Mesenchymal stem cell (in vitro differentiated cells and primary cell): ENCODE data around the gene DPYSL4.

Experiments
- DNase-seq: peaks from one replicate; pipeline ENCODE4 v3.0.0-alpha.2; 2013
- H2AFZ ChIP-seq: one replicate; pipeline ENCODE4 v1.6.1; 2013; ENCODE audit warnings: low read depth, mild to moderate bottlenecking, control low read depth, inconsistent platforms, low read length, moderate library complexity
- H2AK5ac ChIP-seq: 2 replicates; pipeline ENCODE4 v1.6.1; 2013; ENCODE audit warnings: low read length, moderate library complexity, mild to moderate bottlenecking, inconsistent platforms; ENCODE audit not compliant: severe bottlenecking
- H2BK120ac ChIP-seq: one replicate; pipeline ENCODE4 v1.6.1; 2013; ENCODE audit warnings: low read depth, mild to moderate bottlenecking, inconsistent platforms, low read length, moderate library complexity
- H2BK12ac ChIP-seq, 2 experiments: one replicate each; pipeline ENCODE4 v1.6.1; 2013; ENCODE audit warnings: inconsistent platforms in 2 of 2, low read length in 2 of 2, mild to moderate bottlenecking in 2 of 2, moderate library complexity in 2 of 2, control low read depth in 1 of 2
- H2BK15ac ChIP-seq: one replicate; pipeline ENCODE4 v1.6.1; 2013; ENCODE audit warnings: mild to moderate bottlenecking, low read depth, inconsistent platforms; ENCODE audit not compliant: poor library complexity, severe bottlenecking
- H2BK5ac ChIP-seq: 2 replicates; pipeline ENCODE4 v1.6.1; 2013; ENCODE audit warnings: low read depth, mild to moderate bottlenecking, low read length, control low read depth, inconsistent platforms; ENCODE audit not compliant: poor library complexity, severe bottlenecking
- H3K14ac ChIP-seq, 2 experiments: one replicate each; pipeline ENCODE4 v1.6.1; 2013; ENCODE audit warnings: inconsistent platforms in 2 of 2, low read length in 2 of 2, control low read depth in 1 of 2, mild to moderate bottlenecking in 1 of 2, moderate library complexity in 1 of 2
- H3K18ac ChIP-seq, 2 experiments: one replicate each; pipeline ENCODE4 v1.6.1; 2013; ENCODE audit warnings: inconsistent platforms in 2 of 2, low read length in 2 of 2, control low read depth in 1 of 2, low read depth in 1 of 2, mild to moderate bottlenecking in 1 of 2
- H3K23ac ChIP-seq, 2 experiments: one replicate each; pipeline ENCODE4 v1.6.1; 2013; ENCODE audit warnings: inconsistent platforms in 2 of 2, low read length in 2 of 2, mild to moderate bottlenecking in 2 of 2, moderate library complexity in 2 of 2, control low read depth in 1 of 2
- H3K27ac ChIP-seq: 2 replicates; pipeline ENCODE4 v1.5.1; 2013; ENCODE audit warnings: mild to moderate bottlenecking, moderate library complexity, low read length, control low read depth, inconsistent platforms; ENCODE audit not compliant: poor library complexity, severe bottlenecking
- H3K27me3 ChIP-seq, 2 experiments: 2 replicates each; pipeline versions ENCODE4 v1.6.1 to v1.7.0; 2013; ENCODE audit warnings: low read length in 2 of 2, mild to moderate bottlenecking in 2 of 2, moderate library complexity in 2 of 2, control low read depth in 1 of 2, inconsistent platforms in 1 of 2; ENCODE audit not compliant: control insufficient read depth in 1 of 2, insufficient read depth in 1 of 2
- H3K36me3 ChIP-seq, 2 experiments: 2 replicates each; pipeline versions ENCODE4 v1.6.1 to v1.7.0; 2013; ENCODE audit warnings: low read length in 2 of 2, control low read depth in 1 of 2, inconsistent platforms in 1 of 2, low read depth in 1 of 2, mild to moderate bottlenecking in 1 of 2; ENCODE audit not compliant: insufficient read depth in 2 of 2, control insufficient read depth in 1 of 2
- H3K4ac ChIP-seq, 2 experiments: one replicate each; pipeline ENCODE4 v1.6.1; 2013; ENCODE audit warnings: inconsistent platforms in 2 of 2, low read length in 2 of 2, mild to moderate bottlenecking in 2 of 2, moderate library complexity in 2 of 2, control low read depth in 1 of 2, low read depth in 1 of 2
- H3K4me1 ChIP-seq: 2 replicates; pipeline ENCODE4 v1.6.1; 2013; ENCODE audit warnings: low read depth, low read length, control low read depth; ENCODE audit not compliant: control insufficient read depth, insufficient read depth
- H3K4me2 ChIP-seq: 2 replicates; pipeline ENCODE4 v1.6.1; 2013; ENCODE audit warnings: low read length, mild to moderate bottlenecking, inconsistent platforms; ENCODE audit not compliant: poor library complexity, severe bottlenecking
- H3K4me3 ChIP-seq, 2 experiments: 2 replicates each; pipeline versions ENCODE4 v1.5.1 to v1.7.0; 2013; ENCODE audit warnings: low read length in 2 of 2, mild to moderate bottlenecking in 2 of 2, control low read depth in 1 of 2, low read depth in 1 of 2; ENCODE audit not compliant: insufficient read depth in 1 of 2
- H3K79me1 ChIP-seq: replicated peaks from 2 replicates; pipeline ENCODE4 v1.6.1; 2013; ENCODE audit warnings: mild to moderate bottlenecking, control low read depth, low read length, inconsistent platforms; ENCODE audit not compliant: poor library complexity, severe bottlenecking
- H3K9ac ChIP-seq: 2 replicates; pipeline ENCODE4 v1.7.0; 2013; ENCODE audit warnings: mild to moderate bottlenecking, low read length, moderate library complexity
- H3K9me3 ChIP-seq: 2 replicates; pipeline ENCODE4 v1.7.0; 2013; ENCODE audit warnings: mild to moderate bottlenecking, low read length; ENCODE audit not compliant: control insufficient read depth
- H4K8ac ChIP-seq: one replicate; pipeline ENCODE4 v1.6.1; 2013; ENCODE audit warnings: inconsistent platforms, mild to moderate bottlenecking, low read length, moderate library complexity
- H4K91ac ChIP-seq: one replicate; pipeline ENCODE4 v1.6.1; 2013; ENCODE audit warnings: mild to moderate bottlenecking, low read length, inconsistent platforms
- WGBS: methylation state at CpG from one replicate; pipeline ENCODE4 v1.1.7; 2013; ENCODE audit warnings: mixed read lengths; 5-methylcytosine and 5-hydroxymethylcytosine counted together

DPYSL4 gene

DNA sequence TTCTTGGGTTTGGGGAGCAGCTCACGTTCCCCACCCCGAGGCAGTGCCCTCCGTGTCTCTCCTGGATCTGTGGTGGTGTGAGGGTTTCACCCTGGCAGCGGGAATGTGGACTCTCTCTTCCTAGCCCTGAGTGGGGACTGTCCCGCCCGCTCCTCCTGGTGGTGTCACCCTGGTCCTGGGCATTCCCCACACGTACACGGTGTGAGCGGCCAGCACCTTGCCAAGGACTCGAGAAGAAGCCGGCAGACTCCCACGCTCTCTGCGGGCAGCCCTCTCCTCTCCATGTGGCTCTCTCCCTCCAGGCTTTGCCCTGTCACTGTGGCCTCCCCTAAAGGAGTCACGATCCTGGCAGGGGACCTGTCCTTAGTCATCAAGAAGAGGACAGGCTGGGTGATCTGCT lies 24.0 kb downstream of the DPYSL4 start:
- no peak overlapping the region for H2AFZ ChIP-seq
- H3K14ac ChIP-seq, result no peak overlapping the region
- H3K79me1 ChIP-seq, result no peaks in the 10 kb centered on the region
- H2BK120ac ChIP-seq, result no peak overlapping the region
- no peak overlapping the region for H3K23ac ChIP-seq
- no peak for DNase-seq
- no peak overlapping the region for H2BK5ac ChIP-seq
- H3K9me3 ChIP-seq, result peaks cover 10% of the 10 kb centered on the region
- H2BK15ac ChIP-seq, result no peak overlapping the region
- no peak overlapping the region for H3K4ac ChIP-seq
- H2BK12ac ChIP-seq, result no peak overlapping the region
- no peak overlapping the region for H4K8ac ChIP-seq
- no peak overlapping the region for H3K18ac ChIP-seq
- H3K27me3 ChIP-seq, result no peaks in the 10 kb centered on the region
- WGBS, result 91% methylated on average over 14 of the region's 14 CpGs
- no peak overlapping the region for H3K4me3 ChIP-seq
- peaks cover 0 to 18% of the 10 kb centered on the region in 2 experiments for H3K36me3 ChIP-seq
- H4K91ac ChIP-seq, result peak overlapping the region; percentile 18
- no peak overlapping the region for H3K4me2 ChIP-seq
- no peak overlapping the region for H3K27ac ChIP-seq
- no peak overlapping the region for H3K9ac ChIP-seq
- H2AK5ac ChIP-seq, result no peak overlapping the region
- peaks cover 6% of the 10 kb centered on the region for H3K4me1 ChIP-seq

DNA sequence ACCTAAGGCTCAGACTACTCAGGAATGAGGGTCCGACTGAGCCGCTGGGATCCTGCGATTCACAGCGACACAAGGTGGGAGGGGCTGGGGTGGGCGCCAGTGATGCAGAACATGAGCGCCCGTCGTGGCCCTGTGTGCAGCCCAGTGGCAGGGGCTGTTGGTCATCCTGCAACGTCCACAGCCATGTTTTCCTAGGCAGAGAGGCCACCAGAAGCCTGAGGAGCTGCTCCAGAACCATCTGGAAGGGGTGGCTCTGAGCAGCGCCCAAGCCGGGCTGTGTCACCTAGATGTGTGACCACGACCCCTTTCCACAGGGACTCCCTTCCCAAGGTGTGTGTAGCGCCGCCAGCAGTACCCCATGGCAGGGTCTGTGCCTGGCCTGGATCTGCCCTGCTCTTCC lies 24.5 kb downstream of the DPYSL4 start:
- Histone ChIP-seq H2AK5ac (no peak overlapping the region), H2BK12ac (no peak overlapping the region), H2BK120ac (no peak overlapping the region), H3K14ac (no peak overlapping the region), H3K4ac (no peak overlapping the region), H3K23ac (no peak overlapping the region), H3K36me3 (peaks cover 0 to 18% of the 10 kb centered on the region in 2 experiments), H3K9ac (no peak overlapping the region), H3K4me2 (no peak overlapping the region), H3K4me1 (peaks cover 6% of the 10 kb centered on the region), H2BK15ac (no peak overlapping the region), H2BK5ac (no peak overlapping the region), H2AFZ (no peak overlapping the region), H3K9me3 (peaks cover 10% of the 10 kb centered on the region), H4K8ac (no peak overlapping the region), H4K91ac (no peak overlapping the region), H3K4me3 (no peak overlapping the region), H3K79me1 (no peaks in the 10 kb centered on the region), H3K18ac (no peak overlapping the region), H3K27me3 (no peaks in the 10 kb centered on the region), H3K27ac (no peak overlapping the region)
- no peak for DNase-seq
- WGBS, result 91% methylated on average over 14 of the region's 14 CpGs

DNA sequence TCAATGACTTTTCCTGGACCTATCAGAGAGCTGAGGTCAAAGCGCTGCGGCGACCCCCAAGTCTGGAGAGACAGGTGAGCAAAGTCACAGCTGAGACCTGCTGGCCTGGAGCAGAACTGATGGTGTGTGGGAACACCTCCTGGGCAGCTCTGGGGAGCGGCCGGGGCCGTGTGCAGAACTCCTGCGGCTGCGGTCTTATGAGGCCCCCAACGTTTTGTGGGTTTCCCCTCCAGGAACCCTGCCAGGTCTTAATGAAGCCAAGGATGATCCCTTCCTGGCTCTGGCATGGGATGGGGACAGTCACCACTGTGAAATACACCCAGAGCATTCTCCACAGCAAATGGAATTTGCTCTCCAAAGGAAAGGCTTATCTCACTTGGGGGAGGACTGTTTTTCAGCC lies 26.1 kb downstream of the DPYSL4 start:
- H3K4me3 ChIP-seq, result no peak overlapping the region
- H2BK120ac ChIP-seq, result no peak overlapping the region
- no peak overlapping the region for H2BK5ac ChIP-seq
- H3K14ac ChIP-seq, result no peak overlapping the region
- no peak overlapping the region for H3K4ac ChIP-seq
- peaks cover 0 to 8% of the 10 kb centered on the region in 2 experiments for H3K36me3 ChIP-seq
- no peak overlapping the region for H3K18ac ChIP-seq
- no peak overlapping the region for H4K8ac ChIP-seq
- WGBS, result 88% methylated on average over 9 of the region's 9 CpGs
- H3K4me2 ChIP-seq, result no peak overlapping the region
- no peak overlapping the region for H3K9ac ChIP-seq
- no peak overlapping the region for H2AK5ac ChIP-seq
- H2AFZ ChIP-seq, result no peak overlapping the region
- H3K27ac ChIP-seq, result no peak overlapping the region
- no peaks in the 10 kb centered on the region for H3K27me3 ChIP-seq
- no peak overlapping the region for H4K91ac ChIP-seq
- DNase-seq, result no peak
- H2BK12ac ChIP-seq, result no peak overlapping the region
- no peaks in the 10 kb centered on the region for H3K79me1 ChIP-seq
- H3K9me3 ChIP-seq, result peaks cover 10% of the 10 kb centered on the region
- no peak overlapping the region for H2BK15ac ChIP-seq
- H3K4me1 ChIP-seq, result peaks cover 4% of the 10 kb centered on the region
- H3K23ac ChIP-seq, result no peak overlapping the region

DNA sequence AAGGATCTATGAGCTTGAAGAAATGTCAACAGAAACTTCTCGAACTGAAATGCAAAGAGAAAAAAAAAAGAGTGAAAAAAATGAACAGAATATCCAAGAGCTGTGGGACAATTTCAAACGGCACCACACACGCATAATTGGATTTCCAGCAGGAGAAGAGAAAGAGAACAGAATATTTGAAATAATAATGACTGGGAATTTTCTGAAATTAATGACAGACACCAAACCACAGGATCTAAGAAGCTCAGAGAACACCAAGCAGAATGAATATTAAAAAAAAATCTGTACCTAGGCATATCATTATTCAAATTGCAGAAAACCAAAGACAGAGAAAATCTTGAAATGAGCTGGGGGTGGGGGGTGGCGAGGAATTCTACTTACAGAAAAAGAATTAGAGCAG lies 27.2 kb downstream of the DPYSL4 start:
- no peak for DNase-seq
- Histone ChIP-seq H3K9me3 (peaks cover 10% of the 10 kb centered on the region), H3K27me3 (no peaks in the 10 kb centered on the region), H3K4me2 (no peak overlapping the region), H3K18ac (no peak overlapping the region), H3K9ac (no peak overlapping the region), H2BK12ac (no peak overlapping the region), H4K8ac (no peak overlapping the region), H3K4me3 (no peak overlapping the region), H2AK5ac (no peak overlapping the region), H2BK15ac (no peak overlapping the region), H3K79me1 (no peaks in the 10 kb centered on the region), H2BK120ac (no peak overlapping the region), H2BK5ac (no peak overlapping the region), H3K14ac (no peak overlapping the region), H3K4me1 (no peaks in the 10 kb centered on the region), H3K23ac (no peak overlapping the region), H3K36me3 (no peaks in the 10 kb centered on the region), H4K91ac (no peak overlapping the region), H3K4ac (no peak overlapping the region), H2AFZ (no peak overlapping the region), H3K27ac (no peak overlapping the region)
- 72% methylated on average over 2 of the region's 4 CpGs for WGBS
